Measurements from ENCODE around the gene AFDN.

The AFDN gene

DNA sequence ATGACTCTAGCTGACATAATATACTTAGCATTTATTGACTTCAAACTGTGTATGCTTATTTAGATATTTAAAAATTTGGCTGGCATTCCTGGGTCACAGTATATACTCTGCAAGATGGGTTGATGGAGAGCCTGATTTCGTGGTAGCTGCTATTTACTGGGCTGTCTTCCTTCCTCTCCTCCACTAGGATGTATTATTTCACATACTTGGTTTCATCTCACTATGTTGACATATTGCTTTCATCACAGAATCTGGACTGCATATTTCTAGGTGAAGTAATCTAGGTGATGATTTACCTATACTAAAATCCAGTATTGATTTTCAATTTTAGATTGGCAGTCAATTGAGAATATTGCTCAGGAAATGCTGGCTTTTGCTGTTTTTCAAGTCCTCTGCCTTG is 15.7 kb downstream of the AFDN start:
- no peak for DNase-seq

DNA sequence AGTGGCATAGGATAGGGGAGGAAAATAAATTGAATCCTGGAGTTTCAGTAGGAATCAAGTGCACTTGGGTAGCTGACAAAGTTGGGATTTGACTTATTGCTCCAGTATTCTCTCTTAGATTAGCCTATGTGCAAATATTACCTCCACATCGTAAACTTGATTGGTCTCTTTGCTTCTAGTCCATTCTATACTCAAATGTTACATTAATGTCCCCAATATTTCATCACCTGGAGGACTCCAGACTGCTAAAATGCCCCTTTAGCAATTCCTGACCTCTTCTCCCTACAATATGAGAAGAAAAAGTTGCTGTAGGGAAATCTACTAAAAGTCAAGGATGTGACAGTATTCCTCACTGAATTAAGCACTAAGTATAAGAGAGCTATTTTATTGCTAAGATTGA is 16.3 kb downstream of the AFDN start:
- DNase-seq, result no peak

DNA sequence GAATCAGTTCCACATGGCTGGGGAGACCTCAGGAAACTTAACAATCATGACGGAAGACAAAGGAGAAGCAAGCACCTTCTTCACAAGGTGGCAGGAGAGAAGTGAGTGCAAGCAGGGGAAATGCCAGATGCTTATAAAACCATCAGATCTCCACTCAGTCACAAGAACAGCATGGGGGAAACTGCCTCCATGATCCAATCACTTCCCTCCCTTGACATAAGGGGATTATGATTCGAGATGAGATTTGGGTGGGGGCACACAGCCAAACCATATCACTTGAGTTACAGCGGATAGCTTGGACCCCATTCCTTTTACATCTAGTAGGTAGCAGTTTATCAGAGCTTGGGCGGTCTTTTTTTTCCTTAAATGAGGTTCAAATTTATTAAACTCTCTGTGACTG is 19.1 kb downstream of the AFDN start:
- DNase-seq, result no peak

DNA sequence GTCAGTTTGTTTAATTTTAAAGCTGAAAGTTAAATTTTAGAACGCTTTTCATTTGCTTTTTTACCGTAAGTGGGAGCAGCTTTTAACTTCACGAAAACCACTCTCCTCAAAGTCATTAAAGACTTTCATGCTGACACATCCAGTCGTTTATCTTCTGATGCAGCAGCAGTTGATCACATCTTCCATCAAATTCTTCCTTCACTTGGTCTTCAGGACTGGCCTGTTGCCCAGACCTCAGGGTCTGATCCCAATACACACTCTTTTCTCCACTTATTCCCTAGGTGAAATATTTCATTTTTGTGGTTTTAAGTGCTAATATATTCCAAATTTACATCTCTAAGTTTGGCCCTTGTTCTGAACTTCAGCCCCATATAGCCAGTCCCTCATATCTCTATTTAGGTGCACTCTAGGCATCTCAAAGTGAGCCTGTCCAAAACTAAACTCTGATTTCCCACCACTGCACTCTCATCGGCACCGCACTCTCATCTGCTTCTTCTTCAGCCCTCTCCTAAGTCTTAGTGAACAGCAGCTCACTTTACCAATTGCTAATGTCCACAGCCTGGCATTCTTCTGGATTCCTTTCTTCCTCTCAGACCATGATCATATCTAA is 20.4 kb downstream of the AFDN start:
- DNase-seq, result no peak

DNA sequence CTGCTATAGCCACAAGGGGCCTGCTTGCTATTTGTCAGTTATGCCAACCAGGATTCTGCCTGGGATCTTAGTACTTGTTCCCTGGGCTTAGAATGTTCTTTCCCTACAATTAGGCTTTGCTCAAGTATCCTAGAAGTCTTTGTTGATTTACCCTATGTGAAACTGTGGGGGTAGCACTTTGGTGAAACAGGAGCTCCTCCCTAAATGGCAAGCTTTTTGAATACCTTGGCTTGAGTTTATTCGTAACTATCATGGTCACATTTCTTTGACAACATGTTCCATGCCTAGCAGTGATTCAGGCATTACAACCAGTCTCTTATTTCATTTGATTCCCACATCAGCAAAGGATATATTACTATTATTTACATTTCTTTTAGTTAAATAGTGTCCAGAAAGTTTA is 21.2 kb downstream of the AFDN start:
- DNase-seq, result no peak

DNA sequence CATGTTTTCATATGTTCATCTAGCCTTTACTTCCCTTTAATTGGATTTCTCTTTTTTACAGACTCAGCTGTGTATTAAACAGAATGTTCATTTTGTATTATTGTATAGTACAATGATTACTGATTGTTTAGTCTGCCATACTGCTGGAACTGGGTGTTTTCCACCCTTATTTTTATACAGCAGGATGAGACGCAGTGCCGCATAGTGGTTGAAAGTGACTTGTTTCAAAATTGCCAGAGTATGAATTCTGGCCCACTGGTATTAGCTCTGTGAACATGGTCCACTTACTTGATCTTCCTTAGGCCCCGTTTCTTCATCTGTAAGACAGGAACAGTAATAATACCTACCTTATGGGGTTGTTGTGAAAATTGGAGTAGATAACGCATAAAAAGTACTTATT is 22.1 kb downstream of the AFDN start:
- DNase-seq, result no peak

DNA sequence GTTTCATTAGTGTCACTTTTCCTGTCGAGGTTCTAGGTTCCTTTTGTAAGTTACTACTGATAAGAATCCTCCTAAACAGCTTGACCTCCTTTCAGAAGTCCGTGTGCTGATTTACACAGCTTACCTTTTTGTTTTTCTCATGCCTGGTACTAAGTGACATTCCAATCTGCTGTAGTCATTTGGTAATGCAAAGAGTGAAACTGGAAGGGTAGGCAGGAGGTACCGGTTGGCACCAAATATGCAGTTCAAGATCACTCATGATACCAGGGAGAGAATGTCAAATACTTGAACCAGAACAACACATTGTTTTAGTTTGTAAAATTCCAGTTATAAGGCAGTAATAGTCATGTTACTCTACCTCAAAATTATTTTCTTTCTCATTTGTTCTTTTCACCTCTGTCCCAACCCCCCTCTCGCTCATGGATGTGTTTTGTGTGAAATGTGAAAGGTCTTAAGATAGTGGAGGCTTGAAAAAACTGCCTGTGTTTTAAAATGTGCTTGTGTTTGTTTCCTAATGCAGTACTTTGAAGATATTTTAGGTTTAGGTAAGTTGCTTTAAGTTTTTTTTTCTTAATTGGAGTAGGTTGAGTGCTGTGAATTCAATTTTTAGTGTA is 23.2 kb downstream of the AFDN start:
- DNase-seq, result no peak

DNA sequence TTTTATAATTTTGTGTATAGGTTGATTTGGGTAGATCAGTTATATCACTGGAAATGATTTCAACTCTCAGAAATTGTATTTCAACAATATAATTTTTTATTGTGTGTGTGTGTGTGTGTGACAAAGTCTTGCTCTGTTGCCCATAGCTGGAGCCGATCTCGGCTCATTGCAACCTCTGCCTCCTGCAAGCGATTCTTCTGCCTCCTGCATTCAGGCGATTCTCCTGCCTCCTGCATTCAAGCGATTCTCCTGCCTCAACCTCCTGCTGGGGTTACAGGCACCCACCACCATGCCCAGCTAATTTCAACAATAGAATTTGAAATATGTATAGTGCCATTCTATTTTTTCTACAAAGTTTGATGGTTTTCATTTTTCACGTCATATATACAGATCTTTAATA is 24.1 kb downstream of the AFDN start:
- no peak for DNase-seq

DNA sequence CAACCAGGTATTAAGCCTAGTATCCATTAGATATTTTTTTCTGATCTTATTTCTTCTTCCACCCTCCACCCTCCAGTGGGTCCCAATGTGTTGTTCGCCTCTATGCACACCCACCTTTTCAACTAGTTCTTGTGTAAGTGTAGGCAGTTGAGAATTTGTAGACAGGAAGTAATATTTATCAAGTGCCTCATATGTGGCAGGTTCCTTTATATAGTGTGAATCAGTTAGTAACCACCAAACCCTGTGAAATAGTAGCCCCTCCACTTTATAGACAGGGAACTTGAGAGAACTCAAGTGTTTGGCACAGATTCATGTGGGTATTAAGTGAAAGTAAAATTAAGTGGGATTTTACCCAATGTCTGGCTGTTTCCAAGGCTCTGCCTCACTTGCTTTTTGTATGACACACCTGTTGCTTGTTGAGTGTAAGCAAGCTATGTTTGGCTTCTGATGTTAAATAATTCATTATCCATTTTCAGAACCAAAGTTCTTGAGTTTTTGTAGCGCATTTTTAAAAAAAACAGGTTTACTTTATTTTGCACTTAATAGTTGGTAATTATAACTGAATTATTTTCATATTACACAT is 24.8 kb downstream of the AFDN start:
- no peak for DNase-seq

DNA sequence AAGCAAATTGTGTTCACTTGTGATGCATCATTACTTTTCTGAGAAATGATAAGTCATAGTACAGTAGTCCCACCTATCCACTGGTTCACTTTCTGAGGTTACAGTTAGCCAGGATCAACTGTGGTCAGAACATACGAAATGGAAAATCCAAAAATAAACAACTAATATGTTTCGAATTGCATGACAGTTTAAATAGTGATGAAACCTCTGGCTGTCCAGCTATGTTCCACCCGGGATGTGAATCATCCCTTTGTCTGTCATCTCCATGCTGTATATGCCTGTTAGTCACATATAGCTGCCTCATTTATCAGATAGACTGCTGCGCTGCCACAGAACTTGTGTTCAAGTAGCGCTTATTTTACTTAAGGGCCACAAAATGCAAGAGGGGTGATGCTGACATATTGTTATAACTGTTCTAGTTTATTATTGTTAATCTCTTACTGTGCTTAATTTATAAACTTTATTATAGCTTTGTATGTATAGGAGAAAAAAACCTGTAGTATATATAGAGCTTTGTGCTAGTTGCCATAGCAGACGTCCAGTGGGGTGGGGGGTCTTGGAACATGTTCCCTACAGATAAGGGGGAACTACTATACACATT is 29.2 kb downstream of the AFDN start:
- no peak for DNase-seq

DNA sequence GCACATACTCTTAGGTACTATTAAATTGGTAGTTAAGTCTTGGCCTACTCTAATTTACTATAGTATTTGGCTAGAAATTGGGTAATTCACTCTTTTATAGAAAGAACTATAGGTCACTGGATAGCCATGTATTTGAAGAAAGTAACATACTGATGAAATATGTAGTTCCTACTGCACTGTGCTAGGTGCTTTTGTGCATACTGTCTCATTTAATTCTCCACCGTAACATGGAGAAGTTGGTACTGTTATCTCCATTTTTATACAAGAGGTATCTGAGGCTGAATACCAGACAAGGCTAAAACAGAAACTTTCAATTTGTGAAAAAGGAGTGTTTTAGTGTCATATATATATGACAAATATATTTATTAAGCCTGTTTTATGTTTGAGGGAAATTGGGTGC is 29.8 kb downstream of the AFDN start:
- no peak for DNase-seq

DNA sequence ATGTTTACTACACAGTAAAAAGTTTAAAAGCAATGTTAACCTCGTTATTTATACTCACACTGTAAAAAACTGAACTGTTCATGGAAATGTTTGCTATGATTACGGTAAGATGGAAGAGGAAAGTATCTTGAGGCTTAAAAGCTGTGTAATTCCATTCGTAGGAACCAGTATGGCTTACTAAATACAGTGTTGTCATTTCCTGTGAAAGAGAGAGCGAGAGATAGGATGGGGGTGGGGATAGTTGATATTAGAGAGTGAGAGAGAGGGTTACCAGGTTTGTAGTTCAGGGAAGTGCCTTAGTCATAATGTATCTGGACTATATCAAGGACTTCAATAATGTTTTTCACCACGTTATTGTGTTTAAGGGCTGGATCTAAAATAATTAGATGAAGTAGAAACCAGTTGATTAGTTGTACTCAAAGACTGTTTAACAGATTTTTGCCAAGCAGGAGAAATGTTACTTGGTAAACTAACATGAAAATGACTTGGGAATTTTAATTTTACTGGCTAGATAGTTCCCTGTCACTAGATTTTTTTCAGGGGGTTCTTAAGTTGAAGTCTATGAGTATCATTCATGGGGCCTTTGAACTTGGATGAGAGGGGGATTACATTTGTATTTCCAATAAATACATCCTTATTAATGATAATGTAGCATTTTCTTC is 30.4 kb downstream of the AFDN start:
- no peak for DNase-seq

DNA sequence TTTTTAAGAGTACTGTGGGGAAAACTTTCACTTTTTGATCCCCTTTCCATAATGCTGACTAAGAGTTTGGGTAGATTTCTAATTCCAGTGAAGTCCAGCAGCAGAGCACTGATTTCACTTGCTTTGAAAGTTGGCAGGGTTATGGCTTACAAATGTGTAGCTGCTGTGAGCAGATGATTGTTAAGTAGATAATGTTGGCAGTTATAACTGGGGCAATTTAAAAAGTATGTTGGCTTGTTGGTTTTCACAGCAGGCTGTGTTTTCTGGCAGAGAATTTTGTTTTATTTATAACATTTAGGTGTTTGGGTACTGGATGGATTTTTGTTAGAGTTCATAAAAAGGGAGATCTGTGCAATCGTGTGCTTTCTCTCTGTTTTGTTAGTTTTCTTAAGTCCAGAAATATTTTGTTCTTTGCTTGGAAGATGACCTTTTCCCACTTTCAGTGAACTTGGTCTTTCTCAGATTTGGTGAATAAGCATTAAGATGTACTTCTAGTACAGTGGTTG is 31.4 kb downstream of the AFDN start:
- no peak for DNase-seq

DNA sequence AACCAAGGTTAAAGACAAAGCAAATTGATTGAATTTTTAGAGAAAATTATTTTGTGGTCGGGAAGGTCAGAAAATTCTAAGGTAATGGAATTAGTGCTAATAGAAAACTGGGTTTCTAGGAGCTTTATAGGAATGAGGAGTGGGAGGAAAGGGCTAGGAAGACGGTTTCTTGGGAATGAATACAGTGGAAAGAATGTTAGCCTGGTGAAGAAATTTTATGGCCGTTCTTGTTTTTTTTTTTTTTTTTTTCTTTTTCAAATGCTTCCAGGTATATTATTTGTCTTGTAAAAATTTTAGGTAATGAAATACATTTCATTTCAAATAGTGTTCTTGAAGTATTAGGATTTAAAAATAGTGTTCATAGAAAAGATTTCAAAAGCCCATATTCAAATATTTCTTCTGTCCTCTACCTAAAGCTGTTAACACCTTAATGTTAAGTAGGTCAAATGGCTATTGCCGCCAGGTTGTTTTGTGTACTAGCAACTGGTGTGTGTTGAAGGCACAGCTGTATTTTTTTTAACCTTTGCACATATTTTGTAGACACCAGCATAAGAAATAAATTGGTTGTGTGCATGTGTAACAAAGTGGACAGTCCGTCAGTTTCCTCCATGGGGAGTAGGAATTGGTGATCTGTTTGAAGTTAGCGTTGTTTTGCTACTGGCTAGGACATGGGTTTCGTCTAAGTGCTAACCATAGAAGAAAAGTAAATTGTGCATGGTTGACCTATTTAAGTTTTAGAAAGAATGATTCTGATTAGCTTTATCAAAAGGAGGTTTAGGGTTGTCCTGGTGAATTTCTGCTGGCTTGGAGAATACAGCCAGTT is 32.3 kb downstream of the AFDN start:
- DNase-seq, result no peak

DNA sequence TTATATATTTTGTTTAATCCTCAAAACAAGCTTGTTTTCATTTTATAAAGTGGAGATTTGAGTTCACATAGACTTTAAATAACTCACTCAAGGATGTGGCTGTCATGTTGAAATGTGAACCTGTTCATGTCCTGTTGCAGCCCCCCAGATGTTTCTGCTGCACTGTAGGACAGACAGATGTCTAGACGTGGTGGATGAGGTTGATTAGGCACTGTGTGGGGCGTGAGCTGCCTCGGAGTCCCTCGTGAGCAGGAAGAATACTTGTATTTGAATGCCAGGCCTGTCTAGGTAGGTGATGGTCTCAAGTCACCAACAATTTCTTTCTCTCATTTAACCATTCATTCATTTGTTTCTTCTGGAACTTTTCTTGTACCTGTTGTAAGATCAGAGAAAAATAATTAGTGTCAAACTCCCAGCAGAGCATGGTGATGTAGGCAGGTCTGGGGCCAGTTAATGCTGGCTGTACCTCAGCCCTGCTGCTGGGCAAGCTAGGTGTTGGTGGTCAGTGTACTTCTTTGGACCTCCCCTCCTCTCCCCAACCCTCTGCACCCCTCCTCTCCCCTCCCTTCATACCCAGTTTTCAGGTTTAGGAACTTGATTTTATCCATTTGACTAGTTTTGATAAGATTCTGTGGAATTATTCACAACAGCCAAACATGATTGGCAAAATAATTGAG is 34.0 kb downstream of the AFDN start:
- DNase-seq, result no peak

DNA sequence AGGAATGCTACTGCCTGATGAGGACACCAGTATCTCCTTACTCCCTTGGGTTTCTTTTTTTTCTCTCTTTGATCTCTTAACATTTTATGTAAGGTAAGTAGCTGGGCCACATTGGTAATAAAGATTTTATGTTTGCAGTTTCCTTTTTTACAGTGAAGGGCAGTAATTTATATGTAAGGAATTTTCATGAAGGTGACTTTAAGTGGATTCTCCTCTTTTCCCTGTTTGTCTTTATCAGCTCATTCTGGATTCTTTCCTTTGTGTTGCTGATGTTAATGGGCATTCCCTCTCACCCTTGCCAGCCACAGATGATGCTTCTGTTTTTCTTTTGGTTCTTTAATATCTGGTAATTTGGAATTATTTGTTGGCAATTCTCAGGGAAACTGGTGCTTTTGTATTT is 34.7 kb downstream of the AFDN start:
- DNase-seq, result no peak

DNA sequence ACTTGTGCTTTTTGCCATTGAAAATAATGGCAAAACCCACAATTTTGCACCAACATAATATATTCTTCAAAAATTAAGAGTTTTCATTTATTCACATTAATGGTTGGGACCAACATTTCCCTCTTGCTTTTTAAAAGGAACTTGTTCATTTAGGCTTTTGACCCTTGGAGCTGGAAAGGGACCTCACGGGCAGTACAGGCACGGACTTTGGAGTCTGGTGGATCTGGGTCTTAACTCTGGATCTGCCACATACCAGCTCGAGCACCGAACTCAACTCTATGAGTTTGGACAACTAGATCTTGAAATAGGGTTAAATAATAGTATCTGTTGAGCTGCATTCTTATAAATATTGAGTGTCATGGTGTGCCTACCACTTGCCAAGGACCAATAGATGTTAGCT is 37.2 kb downstream of the AFDN start:
- DNase-seq, result no peak

DNA sequence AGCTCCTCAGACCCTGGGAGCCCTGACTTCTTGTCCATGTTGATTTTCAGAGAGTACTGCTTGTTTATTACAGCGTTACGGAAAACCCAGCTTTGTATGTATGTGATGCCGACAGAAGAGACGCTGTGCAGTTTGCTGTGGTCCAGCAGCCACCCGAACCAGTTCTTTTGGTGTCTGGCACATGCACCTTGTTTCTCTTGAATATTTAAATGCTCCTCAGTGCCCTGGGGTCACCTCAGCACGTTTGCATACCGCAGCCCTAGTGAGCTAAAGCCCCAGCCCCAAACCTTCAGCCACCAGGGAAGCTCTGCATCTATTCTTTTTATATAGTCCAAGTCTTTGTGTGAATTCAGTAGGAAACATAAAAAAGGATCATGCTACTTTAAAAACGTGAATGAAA is 39.9 kb downstream of the AFDN start:
- no peak for DNase-seq

DNA sequence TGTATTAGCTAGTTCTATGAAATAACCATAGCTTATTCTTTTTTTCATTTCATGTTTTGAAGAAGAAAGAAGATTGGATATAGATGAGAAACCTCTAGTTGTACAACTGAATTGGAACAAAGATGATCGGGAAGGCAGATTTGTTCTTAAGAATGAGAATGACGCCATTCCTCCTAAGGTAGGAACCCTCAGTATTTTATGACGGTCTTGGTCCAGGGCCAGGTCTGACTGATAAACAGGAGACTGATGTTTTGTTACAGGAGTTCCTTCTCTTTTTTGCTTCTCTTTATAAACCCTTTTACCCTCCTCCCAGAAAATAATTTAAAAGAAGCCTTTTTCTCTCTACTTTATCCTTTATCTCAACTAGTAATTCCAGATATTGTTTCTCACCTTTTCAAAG is 43.6 kb downstream of the AFDN start:
- no peak for DNase-seq

DNA sequence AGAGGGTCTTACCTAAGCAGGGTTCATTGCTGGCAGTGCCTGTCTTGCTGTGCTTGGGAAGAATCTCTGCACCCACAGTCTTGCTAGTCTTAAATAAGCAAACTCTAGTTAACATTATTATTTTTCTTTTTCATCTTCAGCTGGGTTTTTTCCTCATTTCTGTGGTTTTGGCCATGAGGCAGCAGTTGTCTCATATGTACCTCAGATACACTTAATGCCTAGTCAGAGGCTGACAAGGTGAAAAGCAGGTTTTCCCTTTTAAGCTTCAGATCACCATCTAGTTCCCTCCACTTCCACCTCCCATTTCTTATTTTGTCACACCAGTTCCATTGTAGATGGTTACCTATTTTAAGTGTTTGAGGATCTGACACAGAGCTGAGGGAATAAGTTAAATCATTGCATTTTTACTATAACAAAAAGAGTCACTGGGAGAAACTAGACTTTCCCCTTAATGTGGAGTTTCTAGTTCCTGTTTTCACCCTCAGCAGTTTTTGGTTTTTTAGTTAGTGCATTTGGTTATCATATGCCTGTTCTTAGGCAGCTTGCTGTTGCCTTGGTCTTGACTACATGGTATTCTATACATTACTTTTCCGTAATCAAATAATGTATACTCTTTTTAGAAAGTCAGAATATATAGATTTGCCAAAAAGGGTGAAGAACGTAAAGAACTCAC is 46.0 kb downstream of the AFDN start:
- DNase-seq, result no peak

DNA sequence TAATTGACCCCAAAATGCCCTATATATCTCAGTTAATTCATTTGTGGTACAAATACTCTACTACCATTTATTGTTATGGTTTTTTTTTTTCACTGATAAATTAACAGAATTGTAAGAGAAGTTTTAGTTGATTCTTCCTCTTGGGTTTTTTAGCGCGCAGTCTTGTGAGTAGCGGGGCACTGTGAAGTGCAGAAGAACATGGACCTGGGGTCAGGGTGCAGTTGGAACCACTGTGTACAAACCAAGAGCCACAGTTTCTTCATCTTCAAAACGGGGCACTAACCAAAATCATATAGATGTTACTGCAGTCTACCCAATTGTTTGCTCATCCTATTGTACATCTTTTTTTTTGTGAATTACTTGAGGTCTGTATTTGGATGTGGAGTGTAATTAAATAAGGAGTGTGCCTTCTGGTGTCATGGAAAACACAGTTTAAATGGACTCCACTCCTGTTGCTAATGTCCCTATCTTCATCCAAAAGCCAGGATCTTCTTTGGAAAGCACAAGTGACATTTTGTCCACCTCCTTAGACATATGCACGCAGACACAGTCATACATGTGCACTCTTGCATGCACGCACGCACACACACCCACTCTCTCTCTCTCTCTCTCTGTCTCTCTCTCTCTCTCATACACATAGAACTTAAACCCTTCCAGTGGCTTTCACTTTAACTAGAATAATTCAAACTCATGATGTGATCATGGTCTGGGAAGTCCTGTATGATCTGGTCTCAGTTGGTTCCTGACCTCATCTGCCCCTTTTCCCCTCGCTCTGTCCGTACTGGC is 51.5 kb downstream of the AFDN start:
- no peak for DNase-seq
